GM19193 (cell line): Measurements from ENCODE around the gene KIAA1549.

Source experiments
- POLR2A ChIP-seq: IDR thresholded peaks from 4 replicates; pipeline ENCODE4 v1.6.1; 2011; ENCODE audit not compliant: insufficient read depth, insufficient read length; ENCODE audit errors: extremely low read depth

Gene KIAA1549

DNA sequence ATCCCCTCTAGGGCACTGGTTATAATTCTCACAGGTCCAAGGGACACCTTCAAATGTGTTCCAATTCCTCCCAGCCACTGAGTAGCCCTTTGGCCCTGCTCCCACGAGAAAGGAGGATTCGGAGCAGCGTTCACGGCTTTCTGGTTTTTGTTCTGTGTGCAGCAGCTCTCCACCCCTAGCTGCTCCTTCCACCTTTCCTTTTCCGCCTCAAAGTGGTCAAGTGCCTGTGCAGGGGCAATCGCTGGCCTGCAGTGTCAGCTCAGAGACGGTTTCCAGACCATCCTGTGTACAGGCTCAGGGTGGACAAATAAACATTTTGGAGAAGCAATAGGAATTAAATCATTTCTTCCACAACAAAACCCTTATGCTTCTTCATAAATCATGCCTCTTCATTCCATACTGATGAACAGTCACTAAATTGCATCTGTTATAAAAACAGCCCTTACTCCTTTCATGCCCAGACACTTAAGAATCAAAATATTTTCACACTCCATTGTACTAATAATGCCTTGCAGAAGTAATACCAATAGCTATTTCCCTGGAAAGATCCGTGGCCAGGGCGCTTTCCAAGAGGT lies 1.1 kb downstream of the KIAA1549 start:
- no peak for TF ChIP-seq POLR2A

DNA sequence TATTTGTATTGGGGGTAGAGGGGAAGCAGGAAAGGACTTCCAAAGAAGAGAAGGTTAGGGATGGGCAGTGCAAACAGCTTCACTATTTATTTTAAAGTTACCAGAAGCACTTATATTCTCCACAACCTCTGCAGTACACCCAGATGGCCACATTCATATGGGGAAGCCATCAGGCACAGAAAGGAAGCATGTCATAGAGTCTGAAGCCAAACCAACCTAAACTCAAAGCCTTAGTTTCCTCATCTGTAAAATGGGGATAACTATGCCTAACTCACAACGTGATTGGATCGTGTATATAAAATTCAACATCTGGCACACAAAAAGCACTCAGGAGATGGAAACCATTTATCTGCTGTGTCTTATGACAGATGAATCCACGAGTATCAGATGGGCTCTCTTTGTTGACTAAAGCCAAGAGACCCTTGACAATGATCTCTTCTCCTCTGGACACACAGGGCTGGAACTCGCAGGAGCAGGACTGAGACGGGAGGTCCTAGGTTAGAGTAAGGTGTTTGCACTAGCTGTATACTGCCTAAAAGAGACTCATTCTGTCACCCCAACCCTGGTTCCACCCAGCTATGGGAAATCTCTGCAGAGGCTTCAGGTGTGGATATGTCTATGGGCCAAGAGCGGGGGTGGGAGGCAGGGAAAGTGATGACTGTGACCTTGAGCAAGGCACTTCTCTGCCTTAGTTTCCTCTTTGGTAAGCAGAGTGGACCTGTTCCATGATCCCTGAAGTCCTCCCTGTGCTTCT lies 1.8 kb downstream of the KIAA1549 start:
- no peak for TF ChIP-seq POLR2A

DNA sequence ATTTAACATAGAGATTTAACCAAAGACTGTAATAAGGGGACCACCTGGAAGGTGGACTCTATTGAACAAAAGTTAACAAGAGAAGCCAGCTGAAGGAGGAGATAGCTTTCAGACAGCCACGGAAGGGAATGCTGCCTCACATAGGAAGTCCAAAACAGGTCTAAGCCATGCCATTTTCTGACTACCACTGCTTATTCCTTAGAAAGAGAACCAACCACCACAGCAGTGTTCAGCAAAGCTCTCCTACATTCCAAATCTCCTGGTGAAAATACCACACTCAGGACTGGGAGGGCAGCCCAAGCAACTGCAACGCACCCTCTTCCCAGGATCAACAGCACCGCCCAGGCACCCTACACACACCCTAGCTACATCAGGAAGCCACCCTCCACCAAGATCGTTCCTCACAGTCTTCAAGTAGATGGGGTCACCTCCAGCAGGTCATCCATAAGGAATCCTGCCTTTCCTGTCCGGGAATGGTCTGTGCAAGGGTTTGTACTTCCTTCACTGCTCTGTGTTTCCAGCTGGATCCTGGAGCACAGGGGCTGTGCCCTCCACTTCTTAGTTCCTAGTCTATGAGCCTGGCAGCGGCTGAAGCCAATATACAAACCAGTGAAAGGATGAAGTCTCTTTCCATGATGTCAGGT lies 2.5 kb downstream of the KIAA1549 start:
- no peak for TF ChIP-seq POLR2A

DNA sequence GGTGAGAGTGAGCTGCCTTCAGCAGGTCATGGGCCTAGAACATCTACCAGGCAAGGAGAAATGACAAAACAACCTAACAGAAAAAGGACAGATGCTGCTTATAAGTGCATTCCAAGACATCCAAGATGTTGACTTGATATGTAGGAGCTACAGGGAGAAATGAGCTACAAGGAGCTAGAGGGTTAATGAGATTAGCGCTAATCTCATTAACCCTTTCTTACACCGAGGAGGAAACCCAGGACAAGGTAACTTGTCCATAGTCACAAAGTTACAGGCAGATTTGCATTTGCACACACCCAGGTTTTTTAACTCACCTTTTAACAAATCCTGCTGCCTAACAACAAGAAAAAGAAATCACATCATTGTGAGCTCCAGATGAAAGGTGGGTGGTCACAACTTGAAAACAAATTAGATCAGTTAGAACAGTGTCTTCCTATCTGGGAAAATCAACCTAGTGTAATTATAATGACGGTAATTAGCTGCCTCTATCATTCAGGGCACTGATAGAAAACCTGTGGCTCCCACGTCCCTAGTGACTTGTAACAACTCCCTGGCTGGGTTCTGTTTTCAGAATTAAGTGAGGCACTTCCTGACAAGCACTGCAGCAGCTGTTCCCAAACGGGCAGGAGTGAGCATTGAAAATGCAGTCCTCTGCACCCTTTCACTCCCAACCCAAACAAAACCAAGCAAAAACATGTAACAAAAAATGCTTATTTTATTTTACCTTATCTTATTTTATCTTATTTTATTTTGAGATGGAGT lies 5.7 kb downstream of the KIAA1549 start:
- no peak for TF ChIP-seq POLR2A

DNA sequence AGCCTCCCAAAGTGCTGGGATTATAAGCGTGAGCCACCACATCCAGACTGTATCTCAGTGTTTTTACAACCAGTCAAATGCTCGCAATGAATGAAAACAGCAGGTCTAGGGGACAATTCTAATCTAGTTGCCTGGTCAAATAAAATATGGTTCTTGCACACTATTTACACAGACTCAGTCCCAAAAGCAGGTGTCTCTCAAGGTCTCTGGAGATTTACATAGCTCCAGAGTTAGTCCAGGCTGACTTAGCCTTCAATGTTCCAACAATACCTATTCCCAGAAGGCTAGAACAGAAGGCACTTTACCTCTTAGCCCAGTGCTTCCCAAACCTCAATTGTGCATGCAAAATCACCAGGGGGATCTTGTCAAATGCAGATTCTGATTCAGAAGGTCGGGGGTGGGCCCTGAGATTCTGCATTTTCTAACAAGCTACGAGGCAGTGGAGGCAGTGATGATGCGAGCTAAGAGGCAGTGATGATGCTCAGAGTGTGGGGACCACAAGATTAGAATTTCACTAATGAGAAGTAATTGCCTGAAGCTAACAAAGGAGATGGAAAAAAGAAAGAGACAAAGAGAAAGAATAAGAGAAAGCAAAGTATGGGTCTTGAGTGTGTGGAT lies 6.4 kb downstream of the KIAA1549 start:
- no peak for TF ChIP-seq POLR2A

DNA sequence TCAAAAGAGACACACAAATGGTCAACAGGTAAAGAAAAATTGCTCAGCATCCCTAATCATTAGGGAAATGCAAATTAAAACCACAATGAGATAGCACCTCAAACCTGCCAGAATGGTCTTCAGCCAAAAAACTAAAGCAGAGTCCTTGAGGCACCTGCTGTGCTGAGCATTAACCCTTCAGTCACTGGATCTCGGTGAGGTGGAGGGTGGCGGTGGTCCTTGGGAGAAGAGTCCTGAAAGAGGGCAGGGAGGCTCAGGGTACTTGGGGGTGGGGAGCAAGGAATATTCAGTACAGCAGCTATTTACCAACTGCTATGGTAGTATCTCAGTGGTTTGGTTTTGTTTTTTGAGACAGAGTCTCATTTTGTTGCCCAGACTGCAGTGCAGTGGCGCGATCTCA lies 7.1 kb downstream of the KIAA1549 start:
- TF ChIP-seq POLR2A: no peak

DNA sequence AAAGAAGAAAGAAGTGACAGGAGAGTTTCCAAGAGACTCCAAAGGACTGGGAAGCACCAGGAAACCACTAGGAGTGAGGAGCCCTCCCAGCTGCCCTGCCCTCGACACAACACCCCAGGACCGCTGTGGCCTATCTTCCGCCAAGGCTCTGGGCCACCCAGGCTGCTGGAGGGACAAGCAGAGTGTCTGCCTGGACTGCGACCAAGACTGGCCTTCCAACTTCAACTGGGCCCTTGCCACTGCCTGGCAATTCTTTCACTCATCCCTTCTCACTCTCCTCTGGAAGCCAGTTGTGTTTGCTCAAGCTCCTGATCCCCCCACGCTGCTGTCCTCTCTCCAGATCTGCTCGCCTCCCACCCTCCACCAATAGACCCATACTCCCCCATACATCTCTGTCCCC lies 10.2 kb downstream of the KIAA1549 start:
- no peak for TF ChIP-seq POLR2A

DNA sequence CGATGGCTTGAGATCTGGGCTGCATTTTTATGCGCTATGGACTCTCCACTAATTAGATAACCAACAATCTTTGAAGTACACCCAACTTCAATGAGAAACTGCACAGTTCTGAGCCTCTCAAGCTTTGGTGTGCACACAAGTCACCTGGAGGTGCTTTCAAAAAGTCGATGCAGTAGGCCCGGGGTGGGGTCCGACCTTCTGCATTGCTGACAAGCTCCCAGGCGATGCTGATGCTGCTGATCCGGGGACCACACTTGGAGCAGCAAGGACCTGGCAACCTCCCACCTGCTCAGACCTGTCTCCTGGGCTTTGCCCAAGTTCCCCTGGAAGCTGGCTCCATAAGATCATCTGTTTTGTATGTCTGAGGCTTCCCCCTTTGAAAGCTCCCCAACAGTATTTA lies 10.7 kb downstream of the KIAA1549 start:
- no peak for TF ChIP-seq POLR2A

DNA sequence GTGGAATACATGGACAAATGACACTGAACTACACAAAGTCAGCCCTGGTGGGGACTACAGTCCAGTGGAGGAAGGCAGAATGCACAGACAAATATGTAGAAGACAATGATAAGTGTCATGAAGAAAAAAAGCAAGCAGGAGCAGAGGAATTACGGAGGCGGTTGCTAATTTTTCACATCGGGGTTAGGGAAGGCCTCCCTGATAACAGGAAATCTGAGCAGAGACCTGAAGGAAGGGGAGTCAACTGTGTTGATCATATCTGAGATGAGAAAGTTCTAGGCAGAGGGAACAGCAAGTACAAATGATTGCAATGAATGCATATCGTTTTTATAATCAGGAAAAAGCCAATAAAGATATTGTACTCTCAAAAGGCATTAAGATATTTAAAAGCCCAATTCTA lies 14.0 kb downstream of the KIAA1549 start:
- no peak for TF ChIP-seq POLR2A

DNA sequence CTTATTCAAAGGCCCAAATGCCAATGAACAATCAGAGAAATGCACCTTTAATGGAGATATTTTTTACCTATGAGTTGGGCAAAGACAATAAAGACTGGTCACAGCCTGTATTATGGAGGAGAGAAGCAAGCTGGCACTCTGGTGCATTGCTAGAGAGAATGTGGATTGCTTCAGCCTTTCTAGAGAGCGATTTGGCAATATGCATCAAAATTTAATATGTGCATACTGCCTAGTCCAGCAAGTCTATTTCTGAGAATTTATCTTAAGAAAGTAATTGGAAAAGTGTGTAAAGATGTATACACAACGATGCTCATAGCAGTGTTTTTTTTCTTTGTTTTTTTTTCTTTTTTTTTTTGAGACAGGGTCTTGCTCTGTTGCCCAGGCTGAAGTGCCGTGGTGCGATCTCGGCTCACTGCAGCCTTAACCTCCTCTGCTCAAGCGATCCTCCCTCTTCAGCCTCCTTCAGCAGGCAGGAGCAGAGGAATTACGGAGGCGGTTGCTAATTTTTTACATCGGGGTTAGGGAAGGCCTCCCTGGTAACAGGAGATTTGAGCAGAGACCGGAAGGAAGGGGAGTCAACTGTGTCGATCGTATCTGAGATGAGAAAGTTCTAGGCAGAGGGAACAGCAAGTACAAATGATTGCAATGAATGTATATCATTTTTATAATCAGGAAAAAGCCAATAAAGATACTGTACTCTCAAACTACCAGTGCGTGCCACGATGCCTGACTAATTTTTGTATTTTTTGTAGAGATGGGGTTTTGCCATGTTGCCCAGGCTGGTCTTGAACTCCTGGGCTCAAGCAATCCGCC lies 16.4 kb downstream of the KIAA1549 start:
- TF ChIP-seq POLR2A: no peak

DNA sequence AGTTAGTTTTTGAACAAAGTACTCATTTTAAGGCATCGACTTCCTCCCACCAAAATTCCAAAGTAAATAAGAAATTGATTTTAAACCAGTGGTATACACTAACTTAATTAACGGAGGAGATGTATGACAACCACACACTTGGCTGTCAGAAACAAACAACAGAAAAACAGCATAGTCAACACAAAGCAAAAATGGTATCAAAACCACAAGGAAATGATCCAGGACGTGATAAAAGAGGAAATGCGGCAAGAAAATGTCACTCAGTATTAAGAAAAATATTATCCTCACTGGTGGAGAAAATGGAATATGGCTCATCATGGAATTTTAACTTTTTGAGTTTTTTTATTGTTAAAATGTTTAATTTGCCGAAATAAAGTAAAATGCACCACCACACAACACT lies 17.5 kb downstream of the KIAA1549 start:
- TF ChIP-seq POLR2A: no peak

DNA sequence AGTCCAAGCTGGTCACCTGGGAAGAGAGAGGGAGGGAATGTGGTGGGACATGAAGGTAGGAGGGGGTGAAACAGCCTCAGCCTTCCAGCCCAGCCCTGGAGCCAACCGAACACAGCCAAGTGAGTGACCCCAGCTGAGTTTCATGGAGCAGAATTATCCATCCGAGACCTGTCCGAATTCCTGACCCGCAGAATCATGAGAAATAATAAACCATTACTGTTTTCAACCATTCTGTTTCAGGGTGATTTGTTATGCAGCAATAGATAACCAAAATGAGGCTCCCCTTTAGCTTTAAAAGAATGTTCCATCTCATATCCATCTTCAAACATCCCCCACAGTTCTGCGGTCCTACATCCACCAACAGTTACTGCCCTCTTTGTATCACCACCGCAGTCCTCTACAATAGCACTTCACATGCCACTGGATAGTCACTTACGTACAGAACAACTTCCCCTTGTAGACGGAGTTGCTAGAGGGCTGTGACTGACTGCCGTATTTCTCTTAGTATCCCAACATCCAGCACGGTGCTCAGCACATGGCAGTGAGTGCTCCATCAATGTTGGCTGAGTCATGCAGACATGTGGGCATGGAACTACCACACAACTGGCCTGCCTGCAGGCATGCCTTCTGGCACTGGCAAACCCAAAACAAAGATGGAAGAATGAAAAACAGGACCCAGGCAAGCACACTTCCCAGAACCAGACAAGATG lies 18.5 kb downstream of the KIAA1549 start:
- no peak for TF ChIP-seq POLR2A

DNA sequence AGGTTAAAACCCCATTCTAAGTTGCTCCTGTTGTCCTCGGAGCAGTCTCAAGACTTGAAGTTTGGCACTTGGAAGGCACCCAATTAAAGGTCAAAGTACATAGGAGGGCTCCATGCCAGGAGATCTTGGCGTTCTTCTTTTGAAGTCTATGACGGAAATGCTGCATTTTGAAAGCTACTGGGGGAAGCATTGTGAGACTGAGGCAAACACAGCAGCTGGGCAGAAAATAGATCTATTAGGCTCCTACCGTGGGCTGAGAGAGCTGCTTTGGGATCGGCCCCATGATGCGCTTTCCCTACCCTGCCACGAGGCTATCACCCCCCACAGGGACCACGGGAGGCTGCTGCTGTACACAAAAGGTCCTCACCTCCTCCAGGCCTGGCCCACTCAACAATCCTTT lies 20.0 kb downstream of the KIAA1549 start:
- TF ChIP-seq POLR2A: no peak

DNA sequence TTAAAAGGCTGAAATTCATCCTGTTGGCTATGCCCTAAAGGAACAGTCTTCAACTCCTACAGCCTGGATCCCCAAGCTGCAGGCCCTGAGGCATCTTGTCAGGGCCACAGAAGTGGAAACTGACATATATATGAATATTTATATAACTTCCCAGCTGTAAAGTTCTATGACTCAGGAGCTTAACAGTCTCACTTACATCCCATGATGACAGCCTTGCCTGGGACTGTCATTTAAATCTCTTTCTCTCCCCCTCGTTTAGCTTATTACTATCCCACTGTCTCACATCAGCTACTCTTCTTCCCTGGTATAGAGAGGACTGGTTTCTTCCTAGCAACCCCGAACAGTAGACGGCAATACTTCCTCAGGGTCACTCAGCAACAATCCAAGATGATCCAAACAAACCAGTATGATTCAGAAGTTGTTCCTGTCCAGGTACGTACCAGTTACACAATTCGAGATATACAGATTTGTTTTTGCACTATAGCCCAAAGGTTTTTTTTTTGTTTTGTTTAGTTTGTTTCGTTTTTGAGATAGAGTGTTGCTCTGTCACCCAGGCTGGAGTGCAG lies 22.7 kb downstream of the KIAA1549 start:
- TF ChIP-seq POLR2A: no peak

DNA sequence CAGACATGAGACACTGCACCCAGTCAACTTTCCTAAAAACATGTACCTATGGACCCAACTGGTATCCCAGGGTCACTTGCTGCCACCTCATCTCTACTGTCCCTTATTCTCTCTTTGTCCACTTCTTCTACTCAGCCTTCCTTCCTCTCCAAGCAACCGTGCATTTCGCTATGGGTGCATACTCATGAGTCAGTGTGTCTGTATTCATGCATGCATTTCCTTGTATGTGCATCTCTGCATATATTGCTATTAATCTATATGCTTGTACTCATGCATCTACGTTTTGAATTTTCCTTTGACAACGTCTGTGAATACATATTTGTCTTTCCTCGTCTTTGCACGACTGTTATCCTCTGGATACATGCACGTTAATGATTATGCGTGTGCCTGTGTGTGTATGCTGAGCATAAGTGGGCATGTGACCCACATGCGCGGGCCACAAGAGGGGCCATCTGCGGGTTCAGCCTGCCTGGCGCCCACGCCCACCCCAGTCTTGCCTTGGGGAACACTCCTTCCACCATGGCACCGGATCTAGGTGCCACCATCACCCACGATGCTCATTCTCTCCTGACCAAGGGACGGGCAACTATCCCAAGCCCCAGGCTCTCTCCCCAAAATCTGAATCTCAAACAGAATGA lies 23.3 kb downstream of the KIAA1549 start:
- TF ChIP-seq POLR2A: no peak
